IPS-18c (cell line): ENCODE results near the gene CAT.
"Not testable (repeated sequence)": the region's sequence is repeated elsewhere in the genome, so short reads cannot be mapped to it uniquely, and the experiment has no call there.

ENCODE experiments used
- H3K4me3 ChIP-seq: 2 replicates; pipeline ENCODE4 v1.7.0; 2013; ENCODE audit warnings: low read depth, mild to moderate bottlenecking, low read length, moderate library complexity; ENCODE audit not compliant: insufficient read depth
- H3K9me3 ChIP-seq: one replicate; pipeline ENCODE4 v1.6.1; 2013; ENCODE audit warnings: mild to moderate bottlenecking, low read length, moderate library complexity; ENCODE audit not compliant: control insufficient read depth, insufficient read depth

The CAT gene

GRCh38 chr11:34416766-34417165 lies 22.0 kb upstream of the CAT start:
- Histone ChIP-seq H3K4me3 (no peak overlapping the region), H3K9me3 (no peaks in the 10 kb centered on the region)

DNA sequence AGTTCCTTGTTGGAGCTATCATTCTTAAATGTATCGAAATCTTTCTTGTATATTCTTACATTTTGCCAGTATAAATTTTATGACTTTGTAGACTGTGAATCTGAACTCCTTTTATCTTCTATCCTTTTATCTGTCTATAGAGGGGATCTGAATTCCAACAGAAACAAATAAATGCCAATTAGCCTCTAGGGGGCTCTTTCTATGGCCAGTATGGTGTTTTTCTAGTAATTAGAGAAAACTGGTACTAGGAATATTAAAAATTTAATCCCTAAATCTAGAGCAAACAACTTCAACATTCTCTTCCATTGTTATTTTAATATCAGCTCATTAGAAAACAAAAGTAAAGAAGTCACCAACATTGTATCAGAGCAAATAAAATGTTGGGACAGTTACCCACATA lies 21.5 kb upstream of the CAT start:
- no peaks in the 10 kb centered on the region for H3K9me3 ChIP-seq

DNA sequence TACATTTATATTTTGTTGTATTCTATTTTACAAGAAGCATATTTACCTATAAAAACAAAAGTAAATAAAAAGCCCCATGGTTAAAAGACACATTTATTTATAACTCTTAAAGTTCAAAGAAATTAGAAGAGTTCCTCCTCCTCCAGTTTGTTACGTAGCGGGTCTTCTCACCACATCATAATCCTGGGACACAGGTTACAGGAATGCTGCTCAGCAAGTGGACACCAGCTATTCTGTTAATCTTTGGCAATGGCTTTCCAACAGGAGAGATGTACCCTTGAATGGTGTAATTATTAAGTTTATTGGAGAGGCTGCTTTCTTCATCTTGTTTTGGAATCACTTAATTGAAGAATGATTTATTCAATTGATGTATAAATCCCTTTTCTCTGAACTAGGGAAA lies 19.6 kb upstream of the CAT start:
- no peak overlapping the region for H3K4me3 ChIP-seq

More for the DNA sequence above, 21.5 kb upstream of the CAT start:
- no peak overlapping the region for H3K4me3 ChIP-seq

DNA sequence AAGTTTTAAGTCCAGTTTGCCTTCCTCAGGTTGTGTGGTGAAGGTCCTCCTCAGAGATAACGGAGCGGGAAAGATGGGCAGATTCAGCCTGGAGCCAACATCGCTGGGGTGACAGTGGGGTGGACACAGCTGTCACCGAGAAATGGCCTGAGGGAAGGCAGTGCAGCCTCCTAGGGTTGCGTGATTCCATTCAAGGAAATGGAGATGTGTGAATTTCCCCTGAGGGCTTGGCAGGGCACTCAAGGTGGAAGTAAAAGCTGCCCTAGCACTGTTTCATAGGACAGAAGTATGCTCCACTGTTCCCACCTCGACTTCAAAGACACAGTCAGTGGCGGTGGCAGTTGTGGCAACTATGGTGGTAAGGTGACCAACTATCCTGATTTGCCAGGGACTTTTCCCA lies 15.4 kb upstream of the CAT start:
- H3K9me3 ChIP-seq: no peaks in the 10 kb centered on the region
- no peak overlapping the region for H3K4me3 ChIP-seq

More for the DNA sequence above, 19.6 kb upstream of the CAT start:
- no peaks in the 10 kb centered on the region for H3K9me3 ChIP-seq

- not testable (repeated sequence) for H3K9me3 ChIP-seq, H3K4me3 ChIP-seq
These were observed 13.9 kb upstream of the CAT start for GRCh38 chr11:34424826-34425225.

DNA sequence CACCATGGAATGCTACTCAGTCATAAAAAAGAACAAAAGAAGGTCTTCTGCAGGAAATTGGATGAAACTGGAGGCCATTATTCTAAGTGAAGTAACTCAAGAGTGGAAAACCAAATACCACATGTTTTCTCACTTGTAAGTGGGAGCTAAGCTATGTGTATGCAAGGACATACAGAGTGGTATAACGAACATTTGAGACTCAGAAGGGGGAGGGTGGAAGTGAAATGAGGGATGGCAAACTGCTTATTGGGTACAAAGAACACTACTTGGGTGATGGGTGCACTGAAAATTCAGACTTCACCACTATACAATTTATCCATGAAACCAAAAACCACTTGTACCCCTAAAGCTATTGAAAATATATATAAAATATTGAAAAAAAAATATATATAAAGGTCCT lies 13.4 kb upstream of the CAT start:
- Histone ChIP-seq H3K4me3 (no peak overlapping the region), H3K9me3 (no peaks in the 10 kb centered on the region)

DNA sequence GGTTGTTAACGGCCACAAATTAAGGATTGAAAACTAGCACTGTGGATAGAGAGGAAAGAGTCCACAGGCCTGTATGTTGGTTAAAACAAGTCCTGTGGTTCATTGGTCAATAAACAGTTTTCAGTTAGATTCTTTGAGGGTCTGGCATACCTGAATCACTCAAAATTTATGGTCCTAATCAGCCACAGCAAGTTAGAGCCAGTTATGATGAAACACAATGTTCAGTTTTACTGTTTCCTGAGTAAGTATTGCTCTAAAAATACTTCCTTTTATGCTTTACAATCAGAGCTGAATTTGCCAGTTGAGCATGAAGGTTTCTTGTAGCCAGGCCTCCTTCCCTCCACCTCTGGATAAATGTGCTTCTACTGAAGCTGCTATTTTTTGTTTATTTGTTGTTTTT lies 12.9 kb upstream of the CAT start:
- Histone ChIP-seq H3K9me3 (no peaks in the 10 kb centered on the region), H3K4me3 (no peak overlapping the region)

- Histone ChIP-seq H3K4me3 (no peak overlapping the region), H3K9me3 (no peaks in the 10 kb centered on the region)
These were observed 12.0 kb upstream of the CAT start for GRCh38 chr11:34426766-34427185.

DNA sequence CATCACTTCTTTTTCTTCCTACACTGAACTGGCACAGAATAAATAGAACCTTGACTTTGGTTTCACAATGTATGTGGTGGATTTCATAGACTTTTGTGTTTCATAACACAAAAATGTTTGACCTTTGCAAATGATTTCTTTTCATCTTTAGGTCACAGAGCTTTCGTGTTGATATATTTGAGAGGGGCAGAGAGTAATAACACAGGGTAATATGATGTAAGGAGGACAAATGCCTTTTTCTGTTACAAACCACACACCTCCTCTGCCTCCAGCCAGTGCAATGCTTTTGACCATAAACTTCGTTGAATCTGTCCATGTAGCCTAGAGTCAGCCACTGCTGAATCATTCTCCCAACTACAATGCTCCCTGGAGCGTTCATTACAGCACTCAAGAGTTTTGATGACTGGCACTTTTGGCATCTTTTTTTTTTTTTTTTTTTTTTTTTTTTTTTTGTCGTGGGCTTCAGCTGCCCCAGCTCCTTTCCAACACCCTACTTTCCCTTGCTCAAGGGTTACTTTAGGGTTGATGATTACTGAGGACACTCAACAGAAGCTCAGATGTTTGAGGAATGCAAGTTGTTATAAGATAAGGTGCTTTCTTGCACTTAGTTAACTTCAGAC lies 11.4 kb upstream of the CAT start:
- Histone ChIP-seq H3K4me3 (no peak overlapping the region), H3K9me3 (no peaks in the 10 kb centered on the region)

DNA sequence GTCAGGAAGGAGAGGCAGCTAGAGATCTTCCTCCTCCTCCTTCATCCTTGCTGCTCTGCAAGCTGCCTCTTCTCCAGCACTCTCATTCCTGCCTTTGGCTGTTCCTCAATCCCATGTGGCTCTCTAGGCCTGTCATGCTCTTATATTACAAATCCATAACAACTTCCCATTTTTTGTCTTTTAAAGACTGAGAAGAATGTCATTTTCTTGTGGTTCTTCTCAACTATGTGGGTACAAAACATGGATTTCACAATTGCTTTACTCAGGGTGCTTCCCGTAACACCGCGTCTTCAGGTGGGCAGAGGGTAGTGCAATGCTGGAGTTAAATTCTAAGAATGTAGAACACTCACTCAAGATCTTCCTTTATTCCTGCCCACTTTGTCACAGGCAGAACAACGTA lies 6.8 kb upstream of the CAT start:
- Histone ChIP-seq H3K4me3 (no peak overlapping the region), H3K9me3 (no peaks in the 10 kb centered on the region)

DNA sequence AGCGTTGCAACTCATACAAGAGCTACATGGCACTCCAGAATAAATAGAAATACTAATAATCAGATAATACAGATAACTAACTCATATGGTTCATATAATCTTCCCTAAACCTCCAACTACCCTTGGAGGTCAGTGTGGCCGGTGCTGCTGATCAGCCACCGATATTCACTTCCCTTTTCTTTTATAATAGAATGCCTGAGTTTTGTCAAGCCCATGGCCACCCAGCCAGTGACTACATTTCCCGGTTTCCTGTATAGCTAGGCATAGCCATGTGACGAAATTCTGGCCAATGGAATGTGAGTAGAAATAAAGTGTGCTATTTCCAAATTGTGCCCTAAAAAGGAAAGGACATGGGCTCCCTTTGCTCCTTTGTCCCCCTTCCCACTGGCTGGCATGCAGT lies 5.9 kb upstream of the CAT start:
- Histone ChIP-seq H3K9me3 (no peaks in the 10 kb centered on the region), H3K4me3 (no peak overlapping the region)

DNA sequence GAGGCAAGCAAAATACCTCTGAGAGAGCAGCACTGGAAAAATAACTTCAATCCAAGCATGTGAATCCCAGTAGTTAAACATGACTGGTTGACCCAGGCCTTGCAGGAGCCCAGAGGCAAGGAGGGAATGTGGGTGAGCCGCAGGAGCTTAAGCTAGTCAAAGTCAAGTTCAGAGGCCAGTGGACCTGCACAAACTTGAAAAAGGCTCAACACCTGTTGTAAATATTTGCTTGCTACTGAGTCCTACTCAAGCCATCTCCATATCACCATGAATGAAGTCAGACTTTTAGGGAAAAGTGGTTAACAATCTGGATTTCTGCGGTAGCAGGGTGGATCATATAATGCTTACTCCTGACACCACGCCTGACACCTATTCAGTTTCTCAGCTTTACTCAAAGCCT lies 4.8 kb upstream of the CAT start:
- Histone ChIP-seq H3K4me3 (no peak overlapping the region), H3K9me3 (peaks cover under 1% of the 10 kb centered on the region)

DNA sequence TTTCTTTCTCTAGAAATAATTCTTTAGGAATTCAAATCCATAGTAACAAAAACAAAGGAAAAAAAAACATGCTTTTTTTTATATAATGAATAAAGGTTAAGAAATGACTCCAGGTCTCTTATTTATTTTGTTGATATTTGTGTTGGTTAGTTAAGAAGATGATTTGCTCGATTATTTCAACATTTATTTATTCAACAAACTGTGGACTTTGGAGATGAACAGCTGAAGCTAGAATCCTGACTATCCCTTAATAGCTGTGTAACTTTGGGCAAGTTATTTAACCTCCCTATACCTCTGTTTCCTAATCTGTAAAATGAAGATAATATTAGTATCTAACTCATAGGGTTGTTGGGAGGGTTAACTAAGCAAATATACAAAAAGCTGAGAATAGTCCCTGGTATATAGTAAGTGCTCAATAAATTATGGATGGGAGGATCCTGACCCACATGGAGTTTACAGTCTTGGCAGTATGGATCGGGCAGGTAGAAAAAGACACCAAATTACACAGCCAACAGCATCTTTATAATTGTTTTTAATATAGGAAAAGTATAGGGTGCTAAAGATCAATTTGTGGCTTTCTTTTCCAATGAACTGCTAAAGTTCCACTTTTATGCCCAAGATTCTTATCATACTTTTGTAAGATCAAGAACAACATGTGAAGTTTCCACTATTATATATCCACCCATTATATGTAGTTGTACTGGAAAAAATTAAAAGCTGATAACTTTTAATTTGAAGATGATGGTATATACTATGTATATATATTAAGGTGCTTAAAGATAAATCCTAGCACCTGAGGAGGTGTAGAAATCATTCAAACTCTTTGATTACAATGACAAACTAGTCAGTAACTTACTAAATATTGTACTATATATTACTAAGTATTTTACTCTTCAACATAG lies 1.3 kb upstream of the CAT start:
- H3K4me3 ChIP-seq: no peak overlapping the region
- peaks cover 3% of the 10 kb centered on the region for H3K9me3 ChIP-seq

- no peak overlapping the region for H3K4me3 ChIP-seq
These were observed 970 bp downstream of the CAT start for GRCh38 chr11:34439610-34440198.

GRCh38 chr11:34441814-34442213 lies 3.1 kb downstream of the CAT start:
- Histone ChIP-seq H3K4me3 (no peak overlapping the region), H3K9me3 (peaks cover 3% of the 10 kb centered on the region)

More at GRCh38 chr11:34439610-34440198, 970 bp downstream of the CAT start:
- peaks cover 3% of the 10 kb centered on the region for H3K9me3 ChIP-seq

DNA sequence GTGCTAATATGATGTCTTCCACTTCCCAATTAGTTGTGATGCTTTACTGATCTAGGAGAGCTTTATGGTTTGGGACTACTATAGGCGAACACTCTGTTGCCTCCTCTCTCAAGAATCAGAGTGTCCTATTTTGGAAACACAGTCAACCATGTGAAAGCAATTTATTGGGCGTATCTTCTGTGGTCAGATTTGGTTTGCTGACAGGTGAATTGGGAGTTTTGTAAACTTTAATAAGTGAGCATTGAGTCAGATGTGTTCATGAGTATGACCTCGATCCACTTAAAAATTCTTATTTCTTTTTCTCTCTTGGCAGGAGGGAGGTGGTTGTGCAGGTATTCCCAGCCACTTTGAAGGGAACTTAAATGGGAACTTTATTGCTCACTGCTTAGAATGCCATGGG lies 4.4 kb downstream of the CAT start:
- H3K4me3 ChIP-seq: no peak overlapping the region

GRCh38 chr11:34444428-34444827 lies 5.7 kb downstream of the CAT start:
- Histone ChIP-seq H3K4me3 (no peak overlapping the region), H3K9me3 (no peaks in the 10 kb centered on the region)

More for the DNA sequence above, 4.4 kb downstream of the CAT start:
- peaks cover 3% of the 10 kb centered on the region for H3K9me3 ChIP-seq

DNA sequence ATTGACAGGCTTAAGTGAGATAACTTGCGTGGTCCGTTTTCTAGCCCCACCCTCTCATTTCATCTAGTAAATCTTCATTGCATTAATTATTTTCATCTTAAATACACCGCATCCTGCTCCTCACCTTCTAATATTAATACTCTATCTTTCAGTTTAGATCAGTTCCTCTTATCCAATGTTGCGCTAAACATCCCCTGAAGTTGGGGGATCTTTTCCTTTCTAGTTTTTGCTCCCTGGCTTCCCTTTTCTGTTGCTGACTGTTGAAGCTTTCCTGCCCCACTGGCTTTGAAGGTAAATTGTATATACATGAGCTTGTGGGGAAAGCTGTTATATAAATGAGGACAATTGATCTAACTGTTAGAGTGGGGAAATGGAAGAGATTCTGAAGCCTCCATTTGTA lies 7.2 kb downstream of the CAT start:
- no peaks in the 10 kb centered on the region for H3K9me3 ChIP-seq
- H3K4me3 ChIP-seq: no peak overlapping the region
